ENCODE results near the gene OR2T35.
"Not testable (repeated sequence)": the region's sequence is repeated elsewhere in the genome, so short reads cannot be mapped to it uniquely, and the experiment has no call there.

The OR2T35 gene

DNA sequence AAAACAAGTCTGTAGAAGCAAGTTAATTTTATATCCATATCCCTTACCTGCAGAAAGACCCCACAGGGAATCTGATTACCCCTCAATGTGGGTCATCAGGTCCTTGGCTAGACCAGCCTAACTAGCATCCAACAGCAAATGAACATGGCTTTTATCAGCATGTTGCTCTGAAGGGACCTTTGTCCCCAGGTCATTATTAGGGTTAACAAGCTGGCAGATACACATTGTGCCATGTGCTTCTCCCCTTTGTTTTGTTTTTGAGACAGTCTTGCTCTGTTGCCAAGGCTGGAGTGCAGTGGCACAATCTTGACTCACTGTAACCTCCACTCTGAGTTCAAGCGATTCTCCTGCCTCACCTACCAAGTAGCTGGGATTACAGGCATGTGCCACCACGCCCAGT, 10.1 kb downstream of the OR2T35 start, which contains the start of gene OR2T11:
Gene OR2T11 (minus strand): TSS at position 101 of the 400 bp plus-strand sequence. CDS start 7,963 bp downstream, outside the sequence.
- H3K9me3 ChIP-seq (ENCODE audit: severe bottlenecking); H3K4me3 ChIP-seq (ENCODE audit: severe bottlenecking); H3K4me1 ChIP-seq (ENCODE audit: insufficient read depth, poor library complexity, severe bottlenecking); ATAC-seq (ENCODE audit: low read depth); H3K27ac ChIP-seq (ENCODE audit: poor library complexity, severe bottlenecking); H3K27me3 ChIP-seq (ENCODE audit: insufficient read depth, poor library complexity, severe bottlenecking); H3K36me3 ChIP-seq (ENCODE audit: low read depth); DNase-seq (ENCODE audit: low spot score): not testable (repeated sequence)

DNA sequence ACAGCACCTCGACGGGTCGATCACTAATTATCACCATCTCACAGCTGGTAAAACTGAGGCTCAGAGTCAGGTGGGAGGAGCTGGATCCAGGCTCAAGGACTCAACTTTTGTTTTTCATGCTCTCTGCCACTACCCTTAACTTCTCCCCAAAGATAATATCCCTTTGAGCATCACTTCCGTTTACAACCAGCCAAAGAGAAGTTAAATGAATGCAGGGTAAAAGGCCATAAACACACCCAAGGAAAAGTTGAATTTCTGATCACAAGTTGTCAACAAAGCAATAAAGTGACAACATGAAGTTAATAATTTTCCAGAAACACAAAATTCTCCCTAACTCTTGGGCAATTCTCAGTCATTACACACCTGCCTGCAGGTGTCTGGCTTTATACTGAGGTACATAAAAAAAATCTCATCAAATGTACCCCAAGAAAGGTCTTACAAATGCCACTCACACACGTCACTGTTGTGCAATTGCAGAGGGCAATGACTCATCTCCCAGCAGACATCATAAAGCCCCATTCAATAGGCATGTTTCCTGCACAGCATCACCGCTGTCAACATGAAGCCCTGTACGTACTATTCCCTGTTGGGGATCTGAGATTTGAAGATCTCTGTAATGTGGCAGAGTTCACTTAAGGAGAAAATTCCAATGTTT, 13.6 kb downstream of the OR2T35 start:
- TF ChIP-seq, protein P1, sequence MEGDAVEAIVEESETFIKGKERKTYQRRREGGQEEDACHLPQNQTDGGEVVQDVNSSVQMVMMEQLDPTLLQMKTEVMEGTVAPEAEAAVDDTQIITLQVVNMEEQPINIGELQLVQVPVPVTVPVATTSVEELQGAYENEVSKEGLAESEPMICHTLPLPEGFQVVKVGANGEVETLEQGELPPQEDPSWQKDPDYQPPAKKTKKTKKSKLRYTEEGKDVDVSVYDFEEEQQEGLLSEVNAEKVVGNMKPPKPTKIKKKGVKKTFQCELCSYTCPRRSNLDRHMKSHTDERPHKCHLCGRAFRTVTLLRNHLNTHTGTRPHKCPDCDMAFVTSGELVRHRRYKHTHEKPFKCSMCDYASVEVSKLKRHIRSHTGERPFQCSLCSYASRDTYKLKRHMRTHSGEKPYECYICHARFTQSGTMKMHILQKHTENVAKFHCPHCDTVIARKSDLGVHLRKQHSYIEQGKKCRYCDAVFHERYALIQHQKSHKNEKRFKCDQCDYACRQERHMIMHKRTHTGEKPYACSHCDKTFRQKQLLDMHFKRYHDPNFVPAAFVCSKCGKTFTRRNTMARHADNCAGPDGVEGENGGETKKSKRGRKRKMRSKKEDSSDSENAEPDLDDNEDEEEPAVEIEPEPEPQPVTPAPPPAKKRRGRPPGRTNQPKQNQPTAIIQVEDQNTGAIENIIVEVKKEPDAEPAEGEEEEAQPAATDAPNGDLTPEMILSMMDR (IDR thresholded peaks at IDR 0.05; ENCODE audit: poor library complexity, severe bottlenecking): no peak
- Histone ChIP-seq H3K4me1 (ENCODE audit: insufficient read depth, poor library complexity, severe bottlenecking) (no peaks in the 10 kb centered on the region), H3K9me3 (ENCODE audit: severe bottlenecking) (no peaks in the 10 kb centered on the region), H3K27me3 (ENCODE audit: insufficient read depth, poor library complexity, severe bottlenecking) (no peaks in the 10 kb centered on the region), H3K36me3 (ENCODE audit: low read depth) (no peaks in the 10 kb centered on the region), H3K4me3 (ENCODE audit: severe bottlenecking) (no peak overlapping the region), H3K27ac (ENCODE audit: poor library complexity, severe bottlenecking) (no peak overlapping the region)
- no peak for ATAC-seq (ENCODE audit: low read depth)
- no peak for DNase-seq (ENCODE audit: low spot score)

DNA sequence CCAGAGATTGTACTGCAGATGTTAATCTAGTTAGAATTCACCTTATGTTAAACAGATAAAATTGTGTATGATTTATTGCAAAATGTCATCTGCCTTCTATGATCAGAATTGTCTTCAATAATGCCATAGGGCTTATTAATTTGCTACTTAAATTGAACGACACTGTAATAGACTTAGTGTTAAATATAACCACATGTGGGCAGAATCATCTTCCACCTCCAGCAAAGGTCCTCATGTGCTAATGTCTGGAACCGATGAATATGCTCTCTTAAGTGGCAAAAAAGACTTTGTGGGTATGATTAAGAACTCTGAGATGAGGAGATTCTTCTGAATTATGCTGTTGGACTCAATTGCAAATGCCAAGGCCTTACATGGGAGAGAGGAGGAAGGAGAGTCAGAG, 14.5 kb downstream of the OR2T35 start:
- H3K4me1 ChIP-seq (ENCODE audit: insufficient read depth, poor library complexity, severe bottlenecking): no peaks in the 10 kb centered on the region
- H3K36me3 ChIP-seq (ENCODE audit: low read depth): no peaks in the 10 kb centered on the region
- H3K4me3 ChIP-seq (ENCODE audit: severe bottlenecking): no peak overlapping the region
- no peaks in the 10 kb centered on the region for H3K27me3 ChIP-seq (ENCODE audit: insufficient read depth, poor library complexity, severe bottlenecking)
- no peak for DNase-seq (ENCODE audit: low spot score)
- TF ChIP-seq, protein P1 (IDR thresholded peaks at IDR 0.05; ENCODE audit: poor library complexity, severe bottlenecking): no peak
- no peaks in the 10 kb centered on the region for H3K9me3 ChIP-seq (ENCODE audit: severe bottlenecking)
- ATAC-seq (ENCODE audit: low read depth): no peak
- H3K27ac ChIP-seq (ENCODE audit: poor library complexity, severe bottlenecking): no peak overlapping the region

DNA sequence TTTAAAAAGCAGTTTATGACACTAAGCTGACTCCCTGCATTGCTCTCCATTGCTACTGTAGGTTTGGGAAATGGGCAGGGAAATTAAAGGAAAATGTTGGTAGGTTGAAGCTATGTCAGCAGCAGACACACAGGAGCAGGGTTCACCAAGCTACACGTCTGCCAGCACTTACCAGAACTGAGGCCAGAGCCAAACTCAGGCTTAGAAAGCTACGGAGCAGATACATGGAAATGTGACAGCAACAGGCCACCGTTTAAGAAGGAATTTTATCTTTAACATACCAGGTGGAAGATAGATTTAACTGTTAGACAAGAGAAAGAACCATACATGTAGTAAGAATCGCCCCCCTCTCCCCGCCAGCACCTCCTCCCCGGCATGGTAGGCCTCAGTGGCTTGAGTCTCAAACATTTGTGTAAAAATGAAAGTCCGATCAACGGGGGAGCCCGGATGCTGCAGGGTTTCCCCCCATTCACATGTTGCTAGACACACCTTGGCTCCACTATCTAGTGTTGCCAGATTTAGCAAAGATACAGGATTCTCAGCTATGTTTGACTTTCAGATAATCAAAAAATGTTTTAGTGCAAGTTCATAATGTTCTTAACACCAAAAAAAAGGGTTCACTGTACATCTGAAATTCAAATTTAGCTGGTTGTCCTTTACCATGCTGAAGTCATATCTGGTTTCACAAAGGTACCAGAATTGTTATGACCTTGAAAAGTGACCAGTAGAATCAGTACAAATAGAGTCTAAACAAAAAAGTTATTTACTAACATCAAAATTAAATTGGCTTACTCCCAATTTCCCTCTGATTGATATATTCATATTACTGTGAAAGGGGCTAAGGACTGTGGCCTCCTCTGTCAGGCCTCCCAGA, 16.9 kb downstream of the OR2T35 start:
- no peak overlapping the region for H3K4me3 ChIP-seq (ENCODE audit: severe bottlenecking)
- ATAC-seq (ENCODE audit: low read depth) (no peak), DNase-seq (ENCODE audit: low spot score) (no peak)
- H3K4me1 ChIP-seq (ENCODE audit: insufficient read depth, poor library complexity, severe bottlenecking): no peaks in the 10 kb centered on the region
- H3K27ac ChIP-seq (ENCODE audit: poor library complexity, severe bottlenecking): no peak overlapping the region
- H3K9me3 ChIP-seq (ENCODE audit: severe bottlenecking): no peaks in the 10 kb centered on the region
- TF ChIP-seq, protein P1 (IDR thresholded peaks at IDR 0.05; ENCODE audit: poor library complexity, severe bottlenecking): no peak
- no peaks in the 10 kb centered on the region for H3K36me3 ChIP-seq (ENCODE audit: low read depth)
- no peaks in the 10 kb centered on the region for H3K27me3 ChIP-seq (ENCODE audit: insufficient read depth, poor library complexity, severe bottlenecking)

DNA sequence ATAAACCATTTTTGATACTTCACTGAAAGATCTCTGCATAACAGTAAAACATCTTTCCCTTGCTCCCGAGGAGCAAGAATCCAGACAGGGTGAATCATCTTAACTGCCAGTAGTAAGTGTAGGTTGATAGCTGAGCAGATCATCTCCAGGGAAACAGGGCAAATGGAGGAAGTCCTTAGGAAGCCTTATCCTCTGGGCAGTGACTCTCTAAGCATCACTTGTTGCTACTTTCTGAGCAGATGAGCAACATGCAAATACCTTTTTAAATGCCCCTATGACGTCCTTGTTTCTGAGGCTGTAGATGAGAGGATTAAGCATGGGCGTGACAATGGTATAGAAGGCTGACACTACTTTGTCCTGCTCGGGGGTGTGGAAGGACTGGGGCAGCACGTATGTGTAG, 19.1 kb downstream of the OR2T35 start:
- Histone ChIP-seq H3K27ac (ENCODE audit: poor library complexity, severe bottlenecking) (no peak overlapping the region), H3K4me1 (ENCODE audit: insufficient read depth, poor library complexity, severe bottlenecking) (no peaks in the 10 kb centered on the region), H3K4me3 (ENCODE audit: severe bottlenecking) (no peak overlapping the region), H3K27me3 (ENCODE audit: insufficient read depth, poor library complexity, severe bottlenecking) (no peaks in the 10 kb centered on the region), H3K36me3 (ENCODE audit: low read depth) (no peaks in the 10 kb centered on the region), H3K9me3 (ENCODE audit: severe bottlenecking) (no peaks in the 10 kb centered on the region)
- TF ChIP-seq, protein P1 (IDR thresholded peaks at IDR 0.05; ENCODE audit: poor library complexity, severe bottlenecking): no peak
- ATAC-seq (ENCODE audit: low read depth): no peak
- no peak for DNase-seq (ENCODE audit: low spot score)

Data from RWPE2 (cell line).